ENCODE data around the gene SLX9.

- TF ChIP-seq, protein P1, sequence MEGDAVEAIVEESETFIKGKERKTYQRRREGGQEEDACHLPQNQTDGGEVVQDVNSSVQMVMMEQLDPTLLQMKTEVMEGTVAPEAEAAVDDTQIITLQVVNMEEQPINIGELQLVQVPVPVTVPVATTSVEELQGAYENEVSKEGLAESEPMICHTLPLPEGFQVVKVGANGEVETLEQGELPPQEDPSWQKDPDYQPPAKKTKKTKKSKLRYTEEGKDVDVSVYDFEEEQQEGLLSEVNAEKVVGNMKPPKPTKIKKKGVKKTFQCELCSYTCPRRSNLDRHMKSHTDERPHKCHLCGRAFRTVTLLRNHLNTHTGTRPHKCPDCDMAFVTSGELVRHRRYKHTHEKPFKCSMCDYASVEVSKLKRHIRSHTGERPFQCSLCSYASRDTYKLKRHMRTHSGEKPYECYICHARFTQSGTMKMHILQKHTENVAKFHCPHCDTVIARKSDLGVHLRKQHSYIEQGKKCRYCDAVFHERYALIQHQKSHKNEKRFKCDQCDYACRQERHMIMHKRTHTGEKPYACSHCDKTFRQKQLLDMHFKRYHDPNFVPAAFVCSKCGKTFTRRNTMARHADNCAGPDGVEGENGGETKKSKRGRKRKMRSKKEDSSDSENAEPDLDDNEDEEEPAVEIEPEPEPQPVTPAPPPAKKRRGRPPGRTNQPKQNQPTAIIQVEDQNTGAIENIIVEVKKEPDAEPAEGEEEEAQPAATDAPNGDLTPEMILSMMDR (IDR thresholded peaks at IDR 0.05), result no peak
- no peak for TF ChIP-seq ZFX (IDR thresholded peaks at IDR 0.05; ENCODE audit: borderline replicate concordance)
Observed at GRCh38 chr21:44931137-44931500, 8.7 kb upstream of the SLX9 start.
